Keratinocyte (primary cell): ENCODE measurements around the gene NDUFS6. TPM values are rescaled to one million over a fixed set of nuclear protein-coding genes. Genes with fewer than 3 reads are reported as not detected.
"Not testable (repeated sequence)": the region's sequence is repeated elsewhere in the genome, so short reads cannot be mapped to it uniquely, and the experiment has no call there.

Experiments used
- DNase-seq: peaks from one replicate; pipeline ENCODE4 v3.0.0-alpha.2; 2011; ENCODE audit warnings: low read depth, missing footprints, low spot score
- FAIRE-seq: peaks from 2 replicates; lab custom pipeline; 2011; peaks lifted over from hg19 to GRCh38; lab: Jason Lieb, UNC
- H2AFZ ChIP-seq: 2 replicates; pipeline ENCODE4 v1.6.0; 2012; ENCODE audit warnings: low read length, control low read depth, inconsistent platforms; ENCODE audit not compliant: control insufficient read depth
- H3K27ac ChIP-seq: 2 replicates; pipeline ENCODE4 v1.5.1; 2011; ENCODE audit warnings: low read length; ENCODE audit not compliant: control insufficient read depth, insufficient read depth
- H3K27me3 ChIP-seq: 3 replicates; pipeline ENCODE4 v1.6.0; 2011; ENCODE audit warnings: low read length; ENCODE audit not compliant: control insufficient read depth, insufficient read depth; ENCODE audit errors: extremely low read depth
- H3K36me3 ChIP-seq, 2 experiments: 2 replicates in 1 of 2; 3 replicates in 1 of 2; pipeline ENCODE4 v1.5.1; 2011; ENCODE audit warnings: low read length in 2 of 2, mild to moderate bottlenecking in 1 of 2; ENCODE audit not compliant: control insufficient read depth in 2 of 2, insufficient read depth in 2 of 2; ENCODE audit errors: extremely low read depth in 1 of 2
- H3K4me1 ChIP-seq: 3 replicates; pipeline ENCODE4 v1.5.1; 2011; ENCODE audit warnings: low read length; ENCODE audit not compliant: control insufficient read depth, insufficient read depth; ENCODE audit errors: extremely low read depth
- H3K4me2 ChIP-seq: 3 replicates; pipeline ENCODE4 v1.6.0; 2011; ENCODE audit warnings: low read depth, low read length; ENCODE audit not compliant: control insufficient read depth, insufficient read depth; ENCODE audit errors: extremely low read depth
- H3K4me3 ChIP-seq, 3 experiments: fragments of 200-600 bp in 1 of 3; sonication (generic) in 1 of 3; 2 replicates in 2 of 3; 3 replicates in 1 of 3; pipeline ENCODE4 v1.5.1; 2011 to 2016; ENCODE audit warnings: low read length in 3 of 3, mild to moderate bottlenecking in 3 of 3, control low read depth in 2 of 3, inconsistent platforms in 1 of 3, low read depth in 1 of 3, mixed read lengths in 1 of 3, mixed run types in 1 of 3, moderate library complexity in 1 of 3; ENCODE audit not compliant: control insufficient read depth in 2 of 3, insufficient read depth in 2 of 3; ENCODE audit errors: extremely low read depth in 1 of 3
- H3K79me2 ChIP-seq: 2 replicates; pipeline ENCODE4 v1.6.0; 2012; ENCODE audit warnings: low read length; ENCODE audit not compliant: control insufficient read depth, insufficient read depth
- H3K9ac ChIP-seq: 3 replicates; pipeline ENCODE4 v1.6.0; 2011; ENCODE audit warnings: low read length; ENCODE audit not compliant: control insufficient read depth, insufficient read depth; ENCODE audit errors: extremely low read depth
- H3K9me1 ChIP-seq: 3 replicates; pipeline ENCODE4 v1.6.0; 2011; ENCODE audit warnings: low read length; ENCODE audit not compliant: control insufficient read depth, insufficient read depth; ENCODE audit errors: extremely low read depth
- H3K9me3 ChIP-seq: 2 replicates; pipeline ENCODE4 v1.5.1; 2012; ENCODE audit warnings: low read depth, low read length; ENCODE audit not compliant: control insufficient read depth
- H4K20me1 ChIP-seq: 3 replicates; pipeline ENCODE4 v1.6.0; 2011; ENCODE audit warnings: low read length; ENCODE audit not compliant: control insufficient read depth, insufficient read depth; ENCODE audit errors: extremely low read depth
- EZH2 ChIP-seq: IDR thresholded peaks from one replicate; pipeline ENCODE4 v1.6.1; 2012; ENCODE audit warnings: inconsistent platforms, mild to moderate bottlenecking, low read length, moderate library complexity
- dilution Hi-C: fragments of 300-500 bp; cut with MboI; formaldehyde crosslinking; loops from one replicate; pipeline ENCODE4 v1.7.0; 2020; ENCODE audit warnings: low sequenced_read_pairs; ENCODE audit not compliant: extremely low pct_ligation_motif_present
- polyA plus RNA-seq, 5 experiments: library from polyadenylated mRNA; depleted of rRNA in 3 of 5; stranded (reverse) in 3 of 5; stranded (forward) in 1 of 5; unstranded in 1 of 5; fragments of >200 nt; gene quantifications; 1 replicate in 1 of 5; 2 replicates in 3 of 5; 3 replicates in 1 of 5; pipeline versions ENCODE4 v1.2.1 to v1.2.3, GENCODE V29; 2011 to 2012; ENCODE audit warnings: missing spikeins in 2 of 5, low read depth in 1 of 5, low replicate concordance in 1 of 5
- TF ChIP-seq, protein P1 (sequence below), 3 experiments: IDR thresholded peaks in 1 of 3; conservative IDR thresholded peaks in 1 of 3; optimal IDR thresholded peaks in 1 of 3; 2 replicates in 2 of 3; 3 replicates in 1 of 3; pipeline versions ENCODE3 to v1.5.1; 2011; ENCODE audit warnings: low read length in 3 of 3, mild to moderate bottlenecking in 3 of 3, moderate library complexity in 2 of 3, control low read depth in 1 of 3, inconsistent platforms in 1 of 3; ENCODE audit not compliant: insufficient read depth in 2 of 3; ENCODE audit errors: extremely low read depth in 1 of 3

Gene NDUFS6
- polyA plus RNA-seq, 1 donor (not counting 4 experiments of a cell fraction or from before 2014, with no cell fraction given) = 66.3 TPM

DNA sequence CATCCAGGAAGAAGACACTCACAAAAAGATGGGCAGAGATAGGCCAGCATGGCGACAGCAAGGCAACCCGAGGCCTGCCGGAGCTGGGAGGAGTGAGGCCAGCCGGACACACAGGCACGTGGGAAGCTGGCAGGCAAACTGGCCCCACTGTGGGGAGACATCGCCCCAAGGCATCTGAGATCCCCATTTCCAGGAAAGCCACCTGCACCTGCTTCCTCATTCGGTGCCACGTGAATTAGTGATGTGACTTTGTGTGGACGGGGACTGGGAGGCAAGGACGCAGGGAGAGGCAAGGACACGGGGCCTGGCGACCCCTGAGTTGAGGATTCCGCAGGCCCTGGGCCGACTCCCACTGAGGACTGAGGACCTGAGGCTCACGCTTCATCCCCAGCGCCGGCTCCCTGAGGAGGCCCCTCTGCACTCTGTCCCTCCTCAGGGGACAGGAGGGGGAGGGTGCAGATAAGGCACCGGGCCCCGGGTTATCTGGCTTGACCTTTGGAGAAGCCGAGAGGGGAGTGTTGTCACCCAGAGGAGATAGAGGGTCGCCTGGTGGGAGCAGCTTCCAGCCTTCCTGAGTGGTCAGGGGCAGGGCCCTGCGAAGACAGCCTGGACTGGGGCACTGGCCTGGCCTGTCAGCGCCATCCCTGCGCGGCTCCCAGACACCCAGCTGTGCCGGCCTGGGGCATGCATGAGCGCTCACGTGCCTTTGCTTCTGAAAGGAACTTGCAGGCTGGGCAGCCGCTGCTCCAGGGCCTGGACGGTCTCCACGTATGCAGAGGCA, 39.7 kb downstream of the NDUFS6 start:
- Histone ChIP-seq H2AFZ (no peak overlapping the region), H3K9me1 (no peaks in the 10 kb centered on the region), H3K4me3 (no peak overlapping the region), H3K79me2 (no peaks in the 10 kb centered on the region), H4K20me1 (no peaks in the 10 kb centered on the region), H3K4me2 (no peak overlapping the region), H3K4me1 (no peaks in the 10 kb centered on the region), H3K36me3 (no peaks in the 10 kb centered on the region), H3K9ac (no peak overlapping the region), H3K9me3 (no peaks in the 10 kb centered on the region), H3K27ac (no peak overlapping the region), H3K27me3 (peaks cover 2% of the 10 kb centered on the region)
- no peak for FAIRE-seq
- dilution Hi-C loops = no loop called here
- no peak for TF ChIP-seq EZH2
- TF ChIP-seq, protein P1, sequence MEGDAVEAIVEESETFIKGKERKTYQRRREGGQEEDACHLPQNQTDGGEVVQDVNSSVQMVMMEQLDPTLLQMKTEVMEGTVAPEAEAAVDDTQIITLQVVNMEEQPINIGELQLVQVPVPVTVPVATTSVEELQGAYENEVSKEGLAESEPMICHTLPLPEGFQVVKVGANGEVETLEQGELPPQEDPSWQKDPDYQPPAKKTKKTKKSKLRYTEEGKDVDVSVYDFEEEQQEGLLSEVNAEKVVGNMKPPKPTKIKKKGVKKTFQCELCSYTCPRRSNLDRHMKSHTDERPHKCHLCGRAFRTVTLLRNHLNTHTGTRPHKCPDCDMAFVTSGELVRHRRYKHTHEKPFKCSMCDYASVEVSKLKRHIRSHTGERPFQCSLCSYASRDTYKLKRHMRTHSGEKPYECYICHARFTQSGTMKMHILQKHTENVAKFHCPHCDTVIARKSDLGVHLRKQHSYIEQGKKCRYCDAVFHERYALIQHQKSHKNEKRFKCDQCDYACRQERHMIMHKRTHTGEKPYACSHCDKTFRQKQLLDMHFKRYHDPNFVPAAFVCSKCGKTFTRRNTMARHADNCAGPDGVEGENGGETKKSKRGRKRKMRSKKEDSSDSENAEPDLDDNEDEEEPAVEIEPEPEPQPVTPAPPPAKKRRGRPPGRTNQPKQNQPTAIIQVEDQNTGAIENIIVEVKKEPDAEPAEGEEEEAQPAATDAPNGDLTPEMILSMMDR (optimal IDR thresholded peaks at IDR 0.05 in 1 of 3, IDR thresholded peaks at IDR 0.05 in 1 of 3, conservative IDR thresholded peaks at IDR 0.05 in 1 of 3; ENCODE audit: extremely low read depth in 1 of 3, insufficient read depth in 2 of 3, low read length in 3 of 3) = no peak
- no peak for DNase-seq

DNA sequence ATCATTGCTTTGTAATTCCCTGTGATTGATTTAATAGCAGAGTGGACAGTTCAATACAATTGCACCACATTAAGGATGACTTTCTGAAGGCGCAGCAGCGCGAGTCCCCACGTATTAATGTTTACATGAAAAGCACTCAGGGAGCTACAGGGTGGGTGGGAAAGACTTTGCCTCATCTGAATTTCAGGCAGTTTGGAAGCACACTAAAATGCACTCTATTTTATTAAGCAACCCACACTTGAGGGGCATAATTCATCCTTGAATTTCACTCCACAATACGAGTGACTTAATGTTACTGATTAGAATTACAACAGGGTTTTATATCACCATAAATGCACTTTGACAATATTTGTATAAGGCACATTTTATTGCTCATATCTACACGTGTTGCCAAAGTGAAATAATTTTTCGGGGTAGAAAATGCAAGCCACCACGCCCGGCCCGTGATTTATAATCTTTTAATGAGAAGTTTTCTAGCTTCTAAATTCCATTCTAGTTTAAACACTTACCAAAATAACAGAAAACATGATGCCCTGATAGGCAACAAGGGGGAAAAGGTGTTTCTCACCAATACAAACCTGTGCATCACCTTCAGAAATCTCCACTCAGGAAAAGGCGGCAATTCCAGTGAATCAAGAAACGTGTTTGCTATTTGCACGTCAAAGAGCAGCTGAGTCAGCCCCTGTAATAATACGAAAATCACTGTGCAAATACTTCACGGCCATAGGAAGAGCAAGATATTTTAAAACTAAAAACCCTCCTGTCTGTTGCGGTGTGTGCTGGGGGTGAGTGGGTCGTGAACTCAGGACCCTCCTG, 41.0 kb downstream of the NDUFS6 start:
- Histone ChIP-seq H3K27ac (no peak overlapping the region), H4K20me1 (no peaks in the 10 kb centered on the region), H3K79me2 (no peaks in the 10 kb centered on the region), H3K4me1 (no peaks in the 10 kb centered on the region), H3K4me3 (no peak overlapping the region), H3K9me3 (no peaks in the 10 kb centered on the region), H3K4me2 (no peak overlapping the region), H2AFZ (no peak overlapping the region), H3K27me3 (peaks cover 2% of the 10 kb centered on the region), H3K9me1 (no peaks in the 10 kb centered on the region), H3K9ac (no peak overlapping the region), H3K36me3 (no peaks in the 10 kb centered on the region)
- no peak for DNase-seq
- dilution Hi-C loops = no loop called here
- no peak for FAIRE-seq
- TF ChIP-seq, protein P1 (optimal IDR thresholded peaks at IDR 0.05 in 1 of 3, IDR thresholded peaks at IDR 0.05 in 1 of 3, conservative IDR thresholded peaks at IDR 0.05 in 1 of 3; ENCODE audit: extremely low read depth in 1 of 3, insufficient read depth in 2 of 3, low read length in 3 of 3) = no peak
- no peak for TF ChIP-seq EZH2

DNA sequence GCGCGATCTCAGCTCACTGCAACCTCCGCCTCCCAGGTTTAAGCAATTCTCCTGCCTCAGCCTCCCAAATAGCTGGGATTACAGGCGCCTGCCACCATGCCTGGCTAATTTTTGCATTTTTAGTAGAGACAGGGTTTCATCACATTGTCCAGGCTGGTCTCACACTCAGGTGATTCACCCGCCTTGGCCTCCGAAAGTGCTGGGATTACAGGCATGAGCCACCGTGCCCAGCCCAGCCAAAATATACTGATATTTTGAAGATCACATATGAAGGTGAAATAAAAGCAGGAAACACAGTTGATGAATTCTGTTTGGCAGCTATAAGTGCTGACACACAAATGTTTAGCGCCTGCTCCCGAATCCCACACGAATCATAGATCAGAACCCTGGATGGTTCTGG, 42.6 kb downstream of the NDUFS6 start:
- H3K27ac ChIP-seq, H3K27me3 ChIP-seq, dilution Hi-C loops, H3K4me3 ChIP-seq, H3K4me1 ChIP-seq, H3K9ac ChIP-seq, H3K9me1 ChIP-seq, H3K79me2 ChIP-seq, H2AFZ ChIP-seq, H3K36me3 ChIP-seq, DNase-seq, FAIRE-seq, H4K20me1 ChIP-seq, H3K4me2 ChIP-seq, H3K9me3 ChIP-seq: not testable (repeated sequence)
